SK-N-SH (cell line): Measurements from ENCODE around the gene PRR22. TPM values are rescaled to one million over a fixed set of nuclear protein-coding genes. Genes with fewer than 3 reads are reported as not detected.
A peak's percentile ranks its signal among the peaks of the same experiment; 100 is the strongest.

ENCODE experiments used
- CTCF ChIA-PET: fragments of 300-600, 350-600 bp; formaldehyde crosslinking; extraction: SDS; loops from one replicate; lab custom pipeline; 2021; lab: Yijun Ruan, JAX
- POLR2A ChIA-PET: fragments of 350-600 bp; sonication (Branson Sonifier 250); formaldehyde crosslinking; extraction: SDS; loops from one replicate; lab custom pipeline; 2020; ENCODE audit warnings: antibody characterized with exemption, inconsistent platforms; lab: Yijun Ruan, JAX
- DNase-seq: peaks from one replicate; pipeline ENCODE4 v3.0.0; 2012
- H2AFZ ChIP-seq: fragments of 200-600 bp; sonication (generic); 2 replicates; pipeline ENCODE4 v1.8.1; 2016; ENCODE audit warnings: antibody characterized with exemption, mild to moderate bottlenecking, low read depth
- H3F3A ChIP-seq: fragments of 200-600 bp; sonication (generic); replicated peaks from 2 replicates; pipeline ENCODE3; 2016; ENCODE audit warnings: antibody characterized with exemption, mild to moderate bottlenecking; ENCODE audit not compliant: insufficient read depth
- H3K27ac ChIP-seq, 2 experiments: fragments of 200-500 bp in 1 of 2; fragments of 200-600 bp in 1 of 2; sonication (Bioruptor generic) in 1 of 2; sonication (generic), shearing (Covaris generic) in 1 of 2; 2 replicates each; pipeline versions ENCODE4 v1.5.1 to v1.6.1; 2014 to 2016; ENCODE audit warnings: low read depth in 2 of 2, inconsistent platforms in 1 of 2, low read length in 1 of 2, mild to moderate bottlenecking in 1 of 2, mixed read lengths in 1 of 2
- H3K27me3 ChIP-seq: fragments of 200-600 bp; sonication (generic), shearing (Covaris generic); 2 replicates; pipeline ENCODE4 v1.6.1; 2016; ENCODE audit warnings: mixed run types; ENCODE audit not compliant: insufficient read depth
- H3K36me3 ChIP-seq, 2 experiments: fragments of 200-500 bp in 1 of 2; fragments of 200-600 bp in 1 of 2; sonication (Bioruptor generic) in 1 of 2; sonication (generic) in 1 of 2; replicated peaks in 1 of 2; 2 replicates each; pipeline versions ENCODE3 to v1.5.1; 2014 to 2016; ENCODE audit warnings: low read length in 1 of 2, mild to moderate bottlenecking in 1 of 2; ENCODE audit not compliant: insufficient read depth in 2 of 2, control insufficient read depth in 1 of 2
- H3K4me1 ChIP-seq, 2 experiments: fragments of 200-500 bp in 1 of 2; fragments of 200-600 bp in 1 of 2; sonication (Bioruptor generic) in 1 of 2; sonication (generic), shearing (Covaris generic) in 1 of 2; 2 replicates each; pipeline versions ENCODE4 v1.5.1 to v1.6.1; 2014 to 2016; ENCODE audit warnings: low read depth in 1 of 2, low read length in 1 of 2, mixed run types in 1 of 2; ENCODE audit not compliant: insufficient read depth in 2 of 2, control insufficient read depth in 1 of 2
- H3K4me2 ChIP-seq: fragments of 200-600 bp; sonication (generic), shearing (Covaris generic); 2 replicates; pipeline ENCODE4 v1.6.1; 2017; ENCODE audit warnings: mixed run types
- H3K4me3 ChIP-seq, 2 experiments: fragments of 200-500 bp in 1 of 2; fragments of 200-600 bp in 1 of 2; sonication (Bioruptor generic) in 1 of 2; sonication (generic), shearing (Covaris generic) in 1 of 2; 2 replicates each; pipeline versions ENCODE4 v1.5.1 to v1.8.1; 2014 to 2016; ENCODE audit warnings: low read depth in 2 of 2, inconsistent platforms in 1 of 2, low read length in 1 of 2, mild to moderate bottlenecking in 1 of 2, mixed read lengths in 1 of 2, moderate library complexity in 1 of 2
- H3K79me2 ChIP-seq: fragments of 200-600 bp; sonication (generic); 2 replicates; pipeline ENCODE4 v1.8.1; 2017; ENCODE audit warnings: mild to moderate bottlenecking; ENCODE audit not compliant: insufficient read depth
- H3K9ac ChIP-seq: fragments of 200-600 bp; sonication (generic); 2 replicates; pipeline ENCODE4 v1.6.1; 2017; ENCODE audit warnings: mixed run types
- H3K9me2 ChIP-seq: fragments of 200-600 bp; sonication (generic); 2 replicates; pipeline ENCODE4 v1.6.1; 2017; ENCODE audit warnings: mixed run types
- H3K9me3 ChIP-seq: fragments of 200-600 bp; sonication (generic); 2 replicates; pipeline ENCODE4 v1.6.1; 2017; ENCODE audit warnings: mixed run types, mild to moderate bottlenecking, moderate library complexity
- H4K20me1 ChIP-seq: fragments of 200-600 bp; sonication (generic); 2 replicates; pipeline ENCODE4 v1.6.1; 2017; ENCODE audit warnings: mild to moderate bottlenecking, mixed run types; ENCODE audit not compliant: insufficient read depth
- CHD2 ChIP-seq: fragments of 150-350 bp; IDR thresholded peaks from 2 replicates; pipeline ENCODE4 v1.6.1; 2018; ENCODE audit warnings: low read length; ENCODE audit not compliant: partially characterized antibody
- EZH2phosphoT487 ChIP-seq: fragments of 200-600 bp; sonication (generic); IDR thresholded peaks from 2 replicates; pipeline ENCODE4 v1.6.1; 2017; ENCODE audit warnings: low read depth, mixed run types, mild to moderate bottlenecking, antibody characterized with exemption, moderate library complexity, borderline replicate concordance
- FOSL2 ChIP-seq: IDR thresholded peaks from 2 replicates; pipeline ENCODE4 v1.4.0; 2012; ENCODE audit warnings: low read depth, mild to moderate bottlenecking, moderate library complexity, borderline replicate concordance
- GABPA ChIP-seq: IDR thresholded peaks from 2 replicates; pipeline ENCODE4 v1.4.0; 2012; ENCODE audit warnings: low read depth, mild to moderate bottlenecking
- NFIC ChIP-seq: IDR thresholded peaks from 2 replicates; pipeline ENCODE4 v1.4.0; 2012; ENCODE audit warnings: borderline replicate concordance
- NRF1 ChIP-seq: IDR thresholded peaks from 2 replicates; pipeline ENCODE4 v1.6.1; 2012; ENCODE audit warnings: low read depth, mild to moderate bottlenecking, low read length
- RAD21 ChIP-seq: IDR thresholded peaks from 2 replicates; pipeline ENCODE4 v1.6.1; 2012; ENCODE audit warnings: mild to moderate bottlenecking, low read length
- SMC3 ChIP-seq: IDR thresholded peaks from 2 replicates; pipeline ENCODE4 v1.6.1; 2012; ENCODE audit warnings: low read depth, low read length, improper control_type of control experiment
- YY1 ChIP-seq: IDR thresholded peaks from 2 replicates; pipeline ENCODE4 v1.4.0; 2012; ENCODE audit warnings: low read depth, mild to moderate bottlenecking
- WGBS: methylation state at CpG from one replicate; pipeline ENCODE4 v1.1.6; 2017; ENCODE audit warnings: low lambda C conversion rate; 5-methylcytosine and 5-hydroxymethylcytosine counted together
- polyA plus RNA-seq, 3 experiments: library from polyadenylated mRNA; depleted of rRNA; stranded (reverse); fragments of >200 nt; gene quantifications; 2 replicates each; pipeline ENCODE4 v1.2.3, GENCODE V29; 2012
- TF ChIP-seq, protein P1 (sequence below): fragments of 200-600 bp; sonication (generic); IDR thresholded peaks from 2 replicates; pipeline ENCODE4 v1.6.1; 2017; ENCODE audit warnings: antibody characterized with exemption, mild to moderate bottlenecking, moderate library complexity
- TF ChIP-seq, protein P2 (sequence below): IDR thresholded peaks from 2 replicates; pipeline ENCODE4 v1.4.0; 2012; ENCODE audit warnings: low read depth, borderline replicate concordance
- TF ChIP-seq, protein P3 (sequence below): IDR thresholded peaks from 2 replicates; pipeline ENCODE4; 2012

PRR22 gene
- polyA plus RNA-seq, 1 of the 3 experiments (the other 2 are of a cell fraction), result 0.82 TPM

DNA sequence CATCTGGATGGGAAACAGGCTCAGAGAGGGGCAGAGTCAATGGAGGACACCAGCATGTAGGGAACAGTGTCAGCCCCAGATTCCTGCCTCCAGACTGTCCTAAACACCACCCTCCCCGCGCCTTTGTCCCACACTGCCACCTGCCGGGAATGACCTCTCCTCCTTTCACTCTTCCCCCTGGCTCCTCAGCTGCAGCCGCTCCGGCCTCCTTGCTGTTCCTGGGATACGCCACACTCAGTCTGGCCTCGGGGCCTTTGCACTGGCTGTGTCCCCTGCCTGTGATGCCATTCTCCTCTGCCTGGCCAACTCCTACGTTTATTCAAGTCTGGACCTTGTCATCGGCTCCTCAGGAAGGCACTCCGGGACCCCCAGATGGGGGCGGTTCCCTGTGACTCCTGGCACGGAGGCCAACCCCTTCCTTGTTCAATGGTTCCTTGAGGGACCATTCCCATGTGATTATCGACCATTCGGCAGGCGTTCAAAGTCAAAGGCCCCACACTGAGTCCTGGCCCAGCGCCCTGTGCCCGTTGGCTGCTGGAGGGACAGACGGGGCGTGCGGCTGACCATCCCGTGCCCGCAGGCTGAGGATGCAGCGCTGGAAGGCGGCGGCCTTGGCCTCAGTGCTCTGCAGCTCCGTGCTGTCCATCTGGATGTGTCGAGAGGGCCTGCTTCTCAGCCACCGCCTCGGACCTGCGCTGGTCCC lies 39.2 kb upstream of the PRR22 start:
- H3K9ac ChIP-seq, result no peak overlapping the region
- peaks cover 0 to 17% of the 10 kb centered on the region in 2 experiments; a peak in 1 of 4 replicates for H3K4me1 ChIP-seq
- peak; percentile 69 for DNase-seq
- ChIA-PET POLR2A (interaction anchor here (0.5 kb wide), 1 partner anchor 20 kb away, joined by 3 read pairs; no protein-coding TSS in a partner anchor), CTCF (interaction anchor here (0.6 to 5.8 kb wide), 10 partner anchors 10 to 838 kb away, joined by 3 to 51 read pairs (median 4); partner anchors contain the start of gene NRTN)
- no peak overlapping the region for H3K27ac ChIP-seq
- H3K36me3 ChIP-seq, result no peaks in the 10 kb centered on the region
- no peaks in the 10 kb centered on the region for H3K9me2 ChIP-seq
- no peaks in the 10 kb centered on the region for H3K9me3 ChIP-seq
- TF ChIP-seq, protein P1, sequence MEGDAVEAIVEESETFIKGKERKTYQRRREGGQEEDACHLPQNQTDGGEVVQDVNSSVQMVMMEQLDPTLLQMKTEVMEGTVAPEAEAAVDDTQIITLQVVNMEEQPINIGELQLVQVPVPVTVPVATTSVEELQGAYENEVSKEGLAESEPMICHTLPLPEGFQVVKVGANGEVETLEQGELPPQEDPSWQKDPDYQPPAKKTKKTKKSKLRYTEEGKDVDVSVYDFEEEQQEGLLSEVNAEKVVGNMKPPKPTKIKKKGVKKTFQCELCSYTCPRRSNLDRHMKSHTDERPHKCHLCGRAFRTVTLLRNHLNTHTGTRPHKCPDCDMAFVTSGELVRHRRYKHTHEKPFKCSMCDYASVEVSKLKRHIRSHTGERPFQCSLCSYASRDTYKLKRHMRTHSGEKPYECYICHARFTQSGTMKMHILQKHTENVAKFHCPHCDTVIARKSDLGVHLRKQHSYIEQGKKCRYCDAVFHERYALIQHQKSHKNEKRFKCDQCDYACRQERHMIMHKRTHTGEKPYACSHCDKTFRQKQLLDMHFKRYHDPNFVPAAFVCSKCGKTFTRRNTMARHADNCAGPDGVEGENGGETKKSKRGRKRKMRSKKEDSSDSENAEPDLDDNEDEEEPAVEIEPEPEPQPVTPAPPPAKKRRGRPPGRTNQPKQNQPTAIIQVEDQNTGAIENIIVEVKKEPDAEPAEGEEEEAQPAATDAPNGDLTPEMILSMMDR, result peak; percentile 28; the same call in 1 of the 2 replicates
- TF ChIP-seq YY1, result no peak
- TF ChIP-seq NRF1, result no peak
- TF ChIP-seq EZH2phosphoT487, result no peak
- TF ChIP-seq, protein P2, sequence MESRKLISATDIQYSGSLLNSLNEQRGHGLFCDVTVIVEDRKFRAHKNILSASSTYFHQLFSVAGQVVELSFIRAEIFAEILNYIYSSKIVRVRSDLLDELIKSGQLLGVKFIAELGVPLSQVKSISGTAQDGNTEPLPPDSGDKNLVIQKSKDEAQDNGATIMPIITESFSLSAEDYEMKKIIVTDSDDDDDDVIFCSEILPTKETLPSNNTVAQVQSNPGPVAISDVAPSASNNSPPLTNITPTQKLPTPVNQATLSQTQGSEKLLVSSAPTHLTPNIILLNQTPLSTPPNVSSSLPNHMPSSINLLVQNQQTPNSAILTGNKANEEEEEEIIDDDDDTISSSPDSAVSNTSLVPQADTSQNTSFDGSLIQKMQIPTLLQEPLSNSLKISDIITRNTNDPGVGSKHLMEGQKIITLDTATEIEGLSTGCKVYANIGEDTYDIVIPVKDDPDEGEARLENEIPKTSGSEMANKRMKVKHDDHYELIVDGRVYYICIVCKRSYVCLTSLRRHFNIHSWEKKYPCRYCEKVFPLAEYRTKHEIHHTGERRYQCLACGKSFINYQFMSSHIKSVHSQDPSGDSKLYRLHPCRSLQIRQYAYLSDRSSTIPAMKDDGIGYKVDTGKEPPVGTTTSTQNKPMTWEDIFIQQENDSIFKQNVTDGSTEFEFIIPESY, result no peak
- TF ChIP-seq GABPA, result no peak
- TF ChIP-seq NFIC, result no peak
- TF ChIP-seq, protein P3, sequence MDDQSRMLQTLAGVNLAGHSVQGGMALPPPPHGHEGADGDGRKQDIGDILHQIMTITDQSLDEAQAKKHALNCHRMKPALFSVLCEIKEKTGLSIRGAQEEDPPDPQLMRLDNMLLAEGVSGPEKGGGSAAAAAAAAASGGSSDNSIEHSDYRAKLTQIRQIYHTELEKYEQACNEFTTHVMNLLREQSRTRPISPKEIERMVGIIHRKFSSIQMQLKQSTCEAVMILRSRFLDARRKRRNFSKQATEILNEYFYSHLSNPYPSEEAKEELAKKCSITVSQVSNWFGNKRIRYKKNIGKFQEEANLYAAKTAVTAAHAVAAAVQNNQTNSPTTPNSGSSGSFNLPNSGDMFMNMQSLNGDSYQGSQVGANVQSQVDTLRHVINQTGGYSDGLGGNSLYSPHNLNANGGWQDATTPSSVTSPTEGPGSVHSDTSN, result no peak
- no peak for TF ChIP-seq CHD2
- no peak for TF ChIP-seq FOSL2
- peak; percentile 45 for TF ChIP-seq RAD21
- peak; percentile 37 for TF ChIP-seq SMC3
- H3K27me3 ChIP-seq, result no peaks in the 10 kb centered on the region; the same call in 1 of the 2 replicates
- H3K4me3 ChIP-seq, result no peak overlapping the region
- 71% methylated on average over 20 of the region's 30 CpGs for WGBS
- H3K4me2 ChIP-seq, result no peak overlapping the region
- H3K79me2 ChIP-seq, result no peaks in the 10 kb centered on the region
- no peaks in the 10 kb centered on the region for H3F3A ChIP-seq
- H4K20me1 ChIP-seq, result no peaks in the 10 kb centered on the region
- H2AFZ ChIP-seq, result no peak overlapping the region
